Activated CD8-positive, alpha-beta memory T cell treated with anti-CD3 and anti-CD28 coated beads, Interleukin-2, amount 50 U/mL, for 1 hour (primary cell): ENCODE results near the gene CAMTA1.
"Not testable (repeated sequence)": the region's sequence is repeated elsewhere in the genome, so short reads cannot be mapped to it uniquely, and the experiment has no call there.

Experiments used
- DNase-seq: peaks from one replicate; pipeline ENCODE4 v3.0.0-alpha.2; 2020; ENCODE audit errors: extremely low read depth

The CAMTA1 gene

DNA sequence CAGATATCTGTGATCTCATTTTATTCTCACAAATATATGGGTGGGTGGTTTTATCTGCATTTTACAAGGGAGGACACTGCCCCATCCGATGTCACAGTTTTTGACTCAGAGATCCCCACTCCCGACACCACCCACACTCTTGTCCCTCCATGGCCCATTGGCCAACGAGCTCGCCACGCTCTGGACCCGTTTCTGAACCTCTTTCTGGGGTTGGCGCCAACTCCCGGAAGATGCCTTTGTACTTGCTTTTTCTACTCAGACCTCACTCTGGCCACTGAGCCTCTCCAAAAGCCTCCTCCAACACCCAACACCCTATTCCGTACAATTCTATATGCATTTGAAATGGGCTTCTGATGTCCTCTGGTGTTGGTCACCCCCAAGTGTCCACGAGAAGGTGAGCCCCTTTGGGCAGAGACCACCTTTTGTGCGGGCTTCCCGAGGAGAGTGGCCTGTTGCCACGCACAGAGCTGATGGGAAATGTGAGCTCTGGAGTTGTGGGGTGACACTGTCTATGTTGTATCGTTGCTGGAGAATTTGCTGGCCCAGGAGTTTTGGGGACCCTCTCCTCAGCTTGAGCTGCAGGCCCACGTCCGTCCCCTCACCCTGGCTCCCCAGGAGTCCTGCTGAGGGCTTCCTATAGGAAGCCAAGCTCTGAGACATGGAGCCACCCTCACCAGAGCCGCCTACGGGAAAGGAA is 618.9 kb downstream of the CAMTA1 start:
- no peak for DNase-seq

DNA sequence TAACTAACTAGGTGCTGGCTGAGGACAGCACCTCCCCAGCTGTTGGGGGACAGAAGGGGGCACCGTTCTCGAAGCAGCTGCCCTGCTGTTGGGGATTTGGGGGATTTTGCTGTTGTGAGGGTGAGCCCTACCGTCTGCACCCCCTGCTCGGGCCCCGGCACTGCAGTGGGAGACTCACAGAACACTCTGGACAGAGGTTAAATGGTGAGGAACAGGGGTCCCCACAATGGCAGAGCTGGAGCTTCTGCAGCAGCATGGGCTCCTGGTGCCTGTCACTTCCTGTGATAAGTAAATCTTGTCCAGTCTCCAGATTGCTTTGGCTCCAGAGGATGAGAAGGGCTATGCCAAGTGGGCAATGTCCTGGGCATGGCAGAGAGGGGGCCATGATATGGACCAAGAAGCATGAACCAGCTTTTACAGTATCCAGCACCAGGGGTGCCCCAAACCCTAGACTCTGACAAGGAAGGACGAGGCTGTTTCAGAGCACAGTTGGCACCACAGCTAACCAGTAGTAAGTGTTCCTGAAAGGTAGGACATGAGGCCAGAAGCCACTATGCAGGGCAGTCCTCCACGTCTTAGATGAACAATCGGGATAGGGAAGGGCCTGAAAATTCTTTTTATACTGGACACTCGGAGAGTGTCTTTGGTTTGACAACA is 620.7 kb downstream of the CAMTA1 start:
- no peak for DNase-seq

DNA sequence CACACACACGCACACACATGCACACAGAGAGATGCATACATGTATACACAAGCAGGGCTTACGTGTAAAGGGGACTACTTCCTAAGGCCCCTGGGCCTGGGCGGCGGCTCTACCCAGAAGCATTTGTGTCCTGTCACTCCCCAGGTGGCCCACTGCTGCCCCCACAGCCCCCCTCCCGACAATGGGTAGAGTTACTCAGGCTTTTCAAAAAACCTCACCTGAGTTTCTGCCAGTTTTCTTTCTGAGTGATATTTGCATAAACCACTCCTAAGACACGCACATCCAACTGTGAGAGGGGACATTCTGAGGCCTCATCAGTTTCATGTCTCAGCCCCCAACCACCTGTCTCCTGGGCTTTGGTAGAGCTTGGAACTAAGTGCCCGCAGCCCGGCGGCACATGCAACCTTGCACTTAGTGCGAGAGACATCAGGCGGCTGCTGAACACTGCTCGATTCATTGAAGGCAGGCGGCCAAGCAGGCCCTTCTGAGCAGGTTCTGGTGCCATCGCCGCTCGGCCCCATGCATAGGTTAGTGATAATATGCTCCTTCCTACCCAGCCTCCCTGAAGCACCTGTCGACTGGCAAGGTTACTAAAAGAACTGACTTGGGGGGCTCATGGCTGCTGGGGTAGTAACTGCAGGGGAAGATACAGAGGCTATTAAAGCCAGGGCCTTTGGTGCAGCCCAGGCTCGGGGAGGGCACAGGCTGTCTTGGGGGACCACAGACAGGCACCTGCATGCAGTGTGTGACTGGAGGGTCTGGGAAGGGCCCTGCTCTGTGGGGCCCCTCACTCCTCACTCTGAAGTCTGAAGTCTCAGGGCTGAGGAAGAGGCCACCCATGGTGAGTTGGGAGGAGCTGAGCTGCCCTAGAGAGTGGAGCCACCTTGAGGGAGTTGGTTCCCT is 621.6 kb downstream of the CAMTA1 start:
- no peak for DNase-seq

DNA sequence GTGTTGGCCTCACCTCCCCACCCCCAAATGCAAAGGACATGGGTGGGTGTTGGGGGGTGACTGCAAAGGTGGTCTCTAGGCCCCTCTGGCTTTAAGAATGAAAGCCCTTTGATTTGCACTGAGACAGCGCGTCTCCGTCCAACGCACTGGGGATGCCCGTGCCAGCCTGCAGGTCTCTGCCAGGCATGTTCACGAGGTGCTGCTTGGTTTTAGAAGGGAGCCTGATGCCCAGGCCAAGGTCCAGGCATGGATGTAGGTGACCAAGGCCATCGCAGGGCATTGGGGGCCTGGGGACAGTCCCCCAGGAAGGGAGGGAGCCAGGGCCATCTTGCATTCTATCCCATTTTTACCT is 622.3 kb downstream of the CAMTA1 start:
- DNase-seq, result no peak

DNA sequence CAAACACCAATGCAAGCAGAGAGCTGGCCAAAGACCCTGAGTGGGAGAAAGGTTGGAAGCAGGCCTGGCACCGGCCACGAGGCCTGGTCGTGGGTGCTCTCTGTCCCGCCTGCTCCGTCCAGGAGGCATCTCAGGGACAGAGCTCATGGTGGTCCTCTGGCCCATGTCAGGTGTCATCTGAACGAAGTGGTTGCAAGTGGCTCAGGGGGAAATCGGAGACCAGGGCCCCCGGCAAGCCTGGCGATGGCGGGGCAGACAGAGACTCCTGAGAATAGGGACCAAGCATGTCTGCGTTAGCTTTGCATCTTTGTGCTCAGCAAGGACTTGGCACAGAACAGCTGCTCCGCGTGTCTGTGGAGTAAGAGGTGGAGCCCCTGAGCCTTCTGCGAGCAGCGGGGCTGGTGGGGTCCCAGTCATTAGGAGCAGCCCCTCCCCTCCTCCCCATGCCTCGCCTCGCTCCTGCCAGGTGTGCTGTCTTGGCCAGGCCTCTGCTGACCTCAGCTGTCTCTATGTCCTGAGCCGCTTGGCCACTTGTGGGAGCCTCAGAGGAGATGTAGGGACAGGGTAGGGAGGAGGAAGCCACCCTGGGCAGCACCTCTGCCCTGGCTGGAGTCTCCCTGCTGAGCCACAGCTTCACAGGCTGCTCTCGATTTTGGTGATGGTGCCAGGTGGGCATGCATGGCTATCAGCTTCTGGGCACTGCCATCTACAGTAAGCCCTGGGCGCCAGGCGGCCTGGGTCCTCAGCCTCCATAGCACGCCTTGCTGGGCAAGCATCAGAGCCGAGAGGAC is 622.9 kb downstream of the CAMTA1 start:
- DNase-seq, result no peak

DNA sequence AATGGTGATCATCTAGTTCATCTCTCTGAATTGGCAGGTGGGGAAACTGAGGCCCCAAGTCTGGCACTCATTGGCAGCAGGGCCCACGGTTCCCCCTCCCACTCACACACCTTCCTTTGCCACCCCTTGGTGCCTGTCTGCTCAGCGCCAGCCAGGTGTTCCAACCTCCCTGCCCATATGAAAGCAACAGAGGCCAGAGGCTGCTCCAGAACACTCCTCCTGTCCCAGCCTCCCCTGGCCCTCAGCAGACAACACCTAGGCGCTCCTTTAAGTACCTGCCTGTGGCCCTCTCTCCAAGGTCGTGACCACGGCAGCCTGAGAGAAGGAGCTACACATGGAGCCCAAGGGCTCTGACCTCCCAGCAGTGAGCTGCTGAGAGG is 623.5 kb downstream of the CAMTA1 start:
- DNase-seq, result no peak

DNA sequence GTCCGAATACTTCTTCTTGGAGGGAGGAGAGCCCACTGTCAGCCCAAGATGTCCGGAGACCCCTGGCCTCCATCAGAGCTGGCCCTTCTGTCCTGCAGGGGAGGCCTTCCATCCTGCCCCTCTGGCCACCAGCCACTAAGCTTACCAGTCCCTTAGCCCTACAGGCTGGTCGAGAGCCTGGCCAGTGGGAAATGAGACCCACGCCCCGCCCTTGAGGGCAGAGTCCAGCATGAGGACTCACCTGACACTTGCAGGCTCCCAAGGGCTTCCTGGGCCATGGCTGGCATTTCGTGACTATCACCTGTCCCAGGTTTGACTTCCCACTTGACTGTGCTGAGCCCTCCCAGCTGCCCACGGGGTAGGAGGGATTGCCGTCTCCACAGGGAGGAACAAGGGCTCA is 624.0 kb downstream of the CAMTA1 start:
- no peak for DNase-seq

DNA sequence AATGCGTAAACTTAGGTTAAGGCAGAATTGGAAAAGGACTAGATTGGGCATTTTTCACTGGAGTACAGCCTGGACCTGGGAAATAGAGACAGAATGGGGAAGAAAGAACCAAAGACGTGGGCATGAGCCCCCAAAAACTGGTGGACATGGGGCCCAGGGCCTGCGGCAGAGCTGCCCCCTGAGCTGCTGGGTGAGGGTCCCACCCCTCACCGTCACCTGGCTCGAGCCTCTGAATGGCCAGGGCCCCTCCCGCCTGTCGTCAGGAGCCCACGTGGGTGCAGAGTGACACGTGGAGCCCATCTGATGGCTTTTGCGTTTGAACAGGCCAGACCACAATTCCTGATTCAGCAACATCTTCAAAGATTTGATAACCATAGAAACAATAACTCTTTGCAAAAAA is 624.9 kb downstream of the CAMTA1 start:
- no peak for DNase-seq

DNA sequence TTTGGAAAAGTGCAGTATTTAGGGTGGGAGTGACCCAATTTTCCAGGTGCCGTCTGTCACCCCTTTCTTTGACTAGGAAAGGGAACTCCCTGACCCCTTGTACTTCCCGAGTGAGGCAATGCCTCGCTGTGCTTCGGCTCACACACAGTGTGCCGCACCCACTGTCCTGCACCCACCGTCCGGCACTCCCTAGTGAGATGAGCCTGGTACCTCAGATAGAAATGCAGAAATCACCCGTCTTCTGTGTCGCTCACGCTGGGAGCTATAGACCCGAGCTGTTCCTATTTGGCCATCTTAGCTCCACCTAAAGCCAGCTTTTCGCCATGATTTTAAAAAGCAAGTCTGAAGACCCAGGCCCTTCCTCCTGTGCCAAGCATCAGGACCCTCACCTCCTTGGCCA is 632.4 kb downstream of the CAMTA1 start:
- DNase-seq, result not testable (repeated sequence)

DNA sequence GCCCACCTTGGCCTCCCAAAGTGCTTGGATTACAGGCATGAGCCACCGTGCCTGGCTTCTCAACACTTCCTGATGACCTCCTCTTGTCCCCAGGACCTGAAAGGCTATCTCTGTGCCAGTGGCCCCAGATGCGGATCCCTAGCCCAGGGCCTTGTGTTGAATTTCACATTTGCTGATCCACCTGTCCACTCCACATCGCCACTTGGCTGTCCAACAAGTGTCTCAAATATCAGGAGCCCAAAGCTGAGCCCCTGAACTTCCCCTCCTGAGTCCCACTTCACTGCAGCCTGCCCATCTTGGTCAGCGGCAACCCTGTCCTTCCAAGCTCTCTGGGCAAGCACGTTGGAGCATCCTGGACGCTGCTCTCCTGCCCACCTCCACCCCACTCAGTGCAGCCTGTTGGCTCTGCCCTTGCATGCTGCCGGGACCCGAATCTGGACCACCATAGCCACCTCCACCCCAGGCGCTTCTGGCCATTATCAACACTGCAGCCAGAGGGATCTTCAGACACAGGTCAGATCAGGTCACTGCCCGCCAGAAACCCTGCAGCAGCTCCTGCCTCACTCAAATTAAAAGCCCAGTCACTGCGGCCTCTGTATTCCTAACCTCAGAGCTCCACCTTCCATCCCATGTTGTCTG is 633.3 kb downstream of the CAMTA1 start:
- no peak for DNase-seq

DNA sequence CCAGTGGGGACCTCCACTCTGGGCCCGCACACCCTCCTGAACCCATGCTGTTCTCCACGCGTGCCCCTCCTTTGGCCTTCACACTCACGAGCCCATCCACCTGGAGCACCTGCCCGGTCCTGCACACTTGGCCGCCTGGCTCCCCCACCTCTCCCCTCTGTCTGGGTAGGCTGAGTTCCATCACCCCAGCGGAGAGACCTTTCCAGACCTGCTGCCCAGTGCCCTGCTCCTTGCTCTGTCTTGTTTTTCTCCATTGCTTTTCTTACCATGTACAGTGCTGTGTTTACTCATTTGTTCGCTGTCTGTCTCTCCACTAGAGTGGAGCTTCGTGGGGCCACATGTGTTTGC is 634.8 kb downstream of the CAMTA1 start:
- no peak for DNase-seq

DNA sequence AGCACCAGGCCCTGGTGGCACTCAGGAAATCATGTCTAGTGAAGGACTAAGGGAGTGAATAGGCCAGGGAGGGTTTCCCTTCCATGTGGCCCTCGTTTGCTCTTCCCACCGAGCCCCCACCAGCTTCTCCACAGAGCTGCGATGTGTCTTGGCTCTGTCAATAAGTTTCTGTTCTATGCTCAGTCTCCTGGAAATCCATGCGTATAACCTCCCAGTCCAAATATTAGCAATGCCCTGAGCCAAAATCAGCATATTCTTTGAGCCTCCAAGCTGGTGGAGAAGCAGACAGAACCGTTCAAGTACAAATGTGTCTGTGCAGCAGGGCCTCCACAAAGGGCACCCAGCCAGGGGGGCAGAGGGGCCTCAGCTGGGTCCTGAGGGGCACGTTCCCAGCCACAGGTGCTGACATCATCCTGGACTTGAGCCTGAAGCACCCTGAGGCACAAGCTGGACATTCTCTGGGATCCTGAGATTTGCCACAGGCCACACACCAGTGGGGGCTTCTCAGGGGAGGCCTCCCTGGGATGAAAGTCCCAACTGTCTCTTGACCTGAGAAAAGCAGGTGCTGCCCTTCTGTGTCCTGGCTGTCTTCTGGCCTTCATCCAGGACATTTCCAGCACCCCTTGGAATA is 635.3 kb downstream of the CAMTA1 start:
- DNase-seq, result no peak

DNA sequence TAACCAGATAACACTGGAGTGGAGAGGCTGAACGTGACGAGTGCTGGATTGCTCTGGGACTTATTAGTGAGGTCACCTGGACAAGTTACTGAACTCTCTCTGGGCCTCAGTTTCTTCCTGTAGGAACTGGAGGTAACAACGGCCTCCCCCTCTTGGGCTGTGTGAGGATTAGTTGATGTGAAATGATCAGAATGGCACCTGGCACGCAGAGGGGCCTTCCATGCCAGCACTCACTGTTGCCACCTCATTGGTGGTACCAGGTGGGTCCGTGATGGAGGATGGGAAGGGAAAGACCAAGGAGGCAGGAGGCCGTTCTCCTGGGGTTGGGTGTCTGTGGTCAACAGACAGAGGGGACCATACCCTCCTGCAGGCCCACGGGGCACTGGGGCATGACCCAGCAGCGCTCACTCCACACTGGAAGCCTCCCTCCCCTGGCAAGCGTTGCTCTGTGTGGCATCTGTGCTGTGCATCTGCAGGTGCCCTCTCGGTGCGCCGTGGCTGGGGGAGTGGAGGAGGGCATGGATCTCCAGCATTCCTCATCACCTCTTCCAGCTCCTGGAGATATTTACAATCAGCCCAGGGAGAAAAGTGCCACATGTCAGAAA is 636.3 kb downstream of the CAMTA1 start:
- DNase-seq, result no peak

DNA sequence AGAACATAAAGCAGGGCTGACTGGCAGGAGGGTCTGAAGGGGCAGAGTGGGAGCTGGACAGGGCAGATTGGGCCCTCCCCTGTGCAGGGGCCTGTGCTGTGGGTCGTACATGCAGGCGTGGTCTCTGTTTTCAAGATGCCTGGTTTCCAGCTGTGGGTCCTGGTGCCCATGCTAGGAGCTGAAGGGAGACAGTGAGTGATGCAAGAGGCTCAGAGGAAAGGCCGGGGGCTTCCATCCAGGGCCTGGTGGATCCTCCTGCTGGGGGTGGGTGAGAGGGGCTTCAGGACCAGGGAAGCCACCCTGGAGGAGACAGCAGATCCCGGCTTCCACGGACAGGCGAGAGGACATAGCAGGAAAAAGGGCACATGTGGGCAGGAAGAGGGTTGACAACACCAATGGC is 636.8 kb downstream of the CAMTA1 start:
- no peak for DNase-seq

DNA sequence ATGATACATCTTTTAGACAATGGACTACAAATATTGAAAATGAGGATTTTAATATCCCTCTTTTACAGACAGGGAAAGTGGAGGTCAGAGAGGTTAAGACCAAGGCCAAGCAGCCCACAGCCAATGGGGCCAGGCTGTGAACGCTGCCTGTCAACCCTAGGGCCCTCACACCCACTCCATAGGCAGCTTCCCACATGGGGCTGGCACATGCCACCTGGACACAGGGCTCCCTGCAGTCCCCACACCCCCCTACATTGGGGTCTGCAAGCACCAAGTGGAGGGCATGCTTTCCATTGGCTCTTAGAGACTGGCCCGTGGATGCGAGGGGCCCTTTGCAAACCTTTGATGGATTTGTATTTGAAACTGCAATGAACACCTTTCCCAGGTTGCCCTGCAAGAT is 637.3 kb downstream of the CAMTA1 start:
- DNase-seq, result no peak

DNA sequence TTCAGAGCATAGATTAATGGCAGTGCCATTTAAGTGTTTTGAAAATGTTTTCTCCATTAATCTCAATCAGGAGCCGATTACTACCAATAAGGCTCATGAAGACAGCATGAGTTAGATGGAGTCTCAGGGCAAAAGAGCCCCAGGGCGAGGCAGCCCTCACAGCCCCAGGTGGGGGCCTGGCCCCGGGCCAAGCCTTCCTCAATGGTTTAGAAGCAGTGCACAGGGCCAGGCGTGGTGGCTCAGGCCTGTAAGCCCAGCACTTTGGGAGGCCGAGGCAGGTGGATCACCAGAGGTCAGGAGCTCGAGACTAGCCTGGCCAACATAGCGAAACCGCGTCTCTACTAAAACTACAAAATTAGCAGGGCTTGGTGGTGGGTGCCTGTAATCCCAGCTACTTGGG is 637.7 kb downstream of the CAMTA1 start:
- DNase-seq, result no peak

DNA sequence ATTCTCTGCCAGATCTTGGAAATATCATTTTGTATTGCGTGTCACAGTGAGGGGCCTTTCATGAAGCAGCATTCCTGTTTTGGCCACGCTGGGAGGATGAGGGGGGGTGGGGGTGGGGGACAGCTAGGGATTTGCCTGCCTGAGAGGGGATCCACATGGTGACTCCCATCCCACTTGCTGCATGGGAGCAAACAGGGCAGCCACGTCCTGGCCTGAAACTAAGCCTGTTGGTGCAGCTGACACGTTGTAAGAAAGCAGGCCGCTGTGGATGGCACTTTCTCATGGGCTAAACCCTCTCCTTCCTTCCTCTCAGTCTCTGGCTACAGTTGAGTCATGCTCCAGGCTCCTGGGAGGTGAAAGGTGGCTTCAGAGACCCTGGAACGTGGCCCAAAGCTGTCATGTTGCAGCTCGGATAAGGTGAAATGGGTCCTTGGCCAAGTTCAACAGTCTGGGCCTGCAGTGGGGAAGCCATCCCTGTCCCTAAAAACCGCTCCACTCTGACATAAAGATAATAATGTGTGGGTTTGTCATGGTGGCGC is 639.2 kb downstream of the CAMTA1 start:
- no peak for DNase-seq

DNA sequence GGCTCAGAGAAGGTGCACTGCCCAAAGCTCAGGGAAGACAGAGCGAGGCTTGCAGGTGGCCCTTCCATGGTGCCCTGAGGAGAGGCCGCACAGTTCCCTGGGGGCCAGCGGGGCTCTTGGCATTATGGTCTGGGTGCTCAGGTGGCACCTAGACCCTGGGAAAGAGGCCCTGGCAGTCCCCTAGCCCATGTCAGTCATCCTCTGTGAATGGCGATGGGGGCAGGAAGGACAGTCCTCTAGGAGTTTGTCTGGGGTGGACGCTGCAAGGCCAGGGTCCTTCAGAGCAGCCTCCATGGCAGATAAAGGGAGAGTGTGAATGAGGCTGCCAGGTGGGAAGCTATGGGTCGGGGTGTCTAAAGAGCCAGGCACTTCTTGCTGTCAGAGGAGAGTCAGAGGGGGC is 640.0 kb downstream of the CAMTA1 start:
- no peak for DNase-seq

DNA sequence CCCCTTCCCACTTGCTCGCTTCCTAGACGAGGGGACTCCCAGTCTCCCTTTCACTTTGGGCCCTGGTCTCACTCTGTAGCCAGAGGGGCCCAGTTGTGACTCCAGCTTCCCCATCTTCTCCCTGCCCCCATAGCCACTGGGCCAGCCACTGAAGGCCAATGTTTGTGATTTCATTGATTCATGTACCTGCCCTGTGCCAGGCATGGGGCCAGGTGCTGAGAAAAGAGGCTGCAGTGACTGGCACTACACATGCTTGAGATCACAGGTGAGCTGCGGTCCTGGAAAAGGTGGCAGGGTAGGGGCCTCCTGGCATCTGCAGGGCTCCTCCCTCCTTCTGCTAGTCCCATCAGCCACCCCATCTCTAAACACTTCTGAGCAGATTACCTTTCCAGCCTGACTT is 640.5 kb downstream of the CAMTA1 start:
- DNase-seq, result no peak

DNA sequence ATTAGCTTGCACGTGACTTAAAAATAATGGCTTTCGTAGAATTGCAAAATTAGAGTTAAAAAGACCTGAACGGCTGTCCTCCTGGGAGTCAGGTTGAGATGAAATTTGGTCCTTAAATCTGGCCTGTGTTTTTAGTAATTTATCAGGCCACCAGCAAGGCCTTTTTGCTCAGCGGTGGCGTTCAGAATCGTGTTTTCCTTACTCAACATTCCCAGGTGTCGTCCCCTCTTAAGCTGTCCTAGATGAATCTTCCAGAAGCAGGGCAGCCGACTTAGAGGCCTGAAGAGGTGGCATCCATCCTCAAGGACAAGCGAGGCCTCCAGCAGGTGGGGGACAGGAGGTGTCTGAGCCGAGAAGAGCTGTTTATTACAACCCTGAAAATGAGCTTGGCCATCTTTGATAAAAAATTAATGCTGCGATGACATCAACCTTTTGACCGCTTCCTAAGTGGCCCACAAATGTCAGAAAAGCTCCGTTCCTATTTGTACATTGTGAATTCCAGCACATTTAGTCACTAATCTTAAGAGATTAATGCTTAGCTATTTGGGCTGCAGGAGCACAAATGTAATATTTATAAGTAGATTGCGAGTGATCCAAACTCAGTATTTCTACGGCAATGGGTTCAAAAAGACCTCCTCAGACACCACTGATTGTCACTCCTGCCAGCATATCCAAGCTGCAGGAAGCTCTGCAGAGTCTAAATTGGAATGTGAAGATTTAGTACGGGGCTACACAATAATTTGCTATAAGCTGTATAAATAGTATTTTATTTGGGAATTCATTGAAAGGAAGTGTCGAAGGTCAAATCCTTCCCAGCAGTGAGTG is 641.7 kb downstream of the CAMTA1 start:
- DNase-seq, result no peak
